GM10266 (cell line): Measurements from ENCODE around the gene CANT1.

ENCODE experiments used
- DNase-seq: peaks from one replicate; pipeline ENCODE4 v3.0.0; 2012; ENCODE audit errors: extremely low spot score
- TF ChIP-seq, protein P1 (sequence below): IDR thresholded peaks from 2 replicates; pipeline ENCODE4 v1.5.1; 2012; ENCODE audit warnings: mild to moderate bottlenecking, low read depth; ENCODE audit not compliant: control insufficient read depth, insufficient read depth; ENCODE audit errors: missing control alignments

CANT1 gene

DNA sequence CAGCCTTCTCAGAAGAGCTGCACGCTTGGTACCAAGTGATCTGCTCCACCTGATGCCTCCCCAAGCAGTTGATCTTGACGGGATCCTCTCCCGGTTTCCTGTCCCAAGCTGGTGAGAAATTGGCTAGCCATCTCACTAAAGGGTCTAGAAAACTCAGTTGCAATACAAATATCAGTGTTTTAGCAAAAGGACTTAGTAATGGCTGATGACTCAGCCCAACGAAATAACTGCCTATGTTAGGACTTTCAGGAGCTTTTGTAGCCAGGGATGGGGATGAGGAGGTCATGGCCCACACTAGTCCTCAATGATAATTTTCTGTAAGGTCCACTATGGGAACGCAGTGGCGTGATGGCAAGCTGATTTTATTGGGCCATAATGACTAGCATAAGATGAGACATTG, 41.7 kb upstream of the CANT1 start:
- no peak for DNase-seq
- TF ChIP-seq, protein P1, sequence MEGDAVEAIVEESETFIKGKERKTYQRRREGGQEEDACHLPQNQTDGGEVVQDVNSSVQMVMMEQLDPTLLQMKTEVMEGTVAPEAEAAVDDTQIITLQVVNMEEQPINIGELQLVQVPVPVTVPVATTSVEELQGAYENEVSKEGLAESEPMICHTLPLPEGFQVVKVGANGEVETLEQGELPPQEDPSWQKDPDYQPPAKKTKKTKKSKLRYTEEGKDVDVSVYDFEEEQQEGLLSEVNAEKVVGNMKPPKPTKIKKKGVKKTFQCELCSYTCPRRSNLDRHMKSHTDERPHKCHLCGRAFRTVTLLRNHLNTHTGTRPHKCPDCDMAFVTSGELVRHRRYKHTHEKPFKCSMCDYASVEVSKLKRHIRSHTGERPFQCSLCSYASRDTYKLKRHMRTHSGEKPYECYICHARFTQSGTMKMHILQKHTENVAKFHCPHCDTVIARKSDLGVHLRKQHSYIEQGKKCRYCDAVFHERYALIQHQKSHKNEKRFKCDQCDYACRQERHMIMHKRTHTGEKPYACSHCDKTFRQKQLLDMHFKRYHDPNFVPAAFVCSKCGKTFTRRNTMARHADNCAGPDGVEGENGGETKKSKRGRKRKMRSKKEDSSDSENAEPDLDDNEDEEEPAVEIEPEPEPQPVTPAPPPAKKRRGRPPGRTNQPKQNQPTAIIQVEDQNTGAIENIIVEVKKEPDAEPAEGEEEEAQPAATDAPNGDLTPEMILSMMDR, result no peak

DNA sequence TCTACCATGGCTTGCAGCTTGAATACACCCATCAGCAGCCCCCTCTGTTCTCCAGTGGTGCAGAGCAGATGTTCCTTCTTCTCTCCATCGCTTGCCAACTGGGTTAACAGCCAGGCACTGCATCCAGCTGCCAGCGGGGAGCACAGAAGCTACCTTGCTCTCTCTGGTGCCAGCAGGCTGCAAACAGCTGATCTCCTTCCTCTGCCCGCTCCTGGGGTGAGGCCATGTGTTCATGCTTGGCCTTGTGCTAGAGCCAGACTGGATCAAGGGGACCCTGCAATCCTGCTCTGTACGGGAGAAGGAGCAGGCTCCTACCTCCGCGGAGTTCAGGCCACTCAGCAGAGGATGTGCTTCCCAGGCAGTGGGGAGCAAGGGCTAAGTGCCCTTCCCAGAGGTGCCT, 41.0 kb upstream of the CANT1 start:
- TF ChIP-seq, protein P1, result no peak

DNA sequence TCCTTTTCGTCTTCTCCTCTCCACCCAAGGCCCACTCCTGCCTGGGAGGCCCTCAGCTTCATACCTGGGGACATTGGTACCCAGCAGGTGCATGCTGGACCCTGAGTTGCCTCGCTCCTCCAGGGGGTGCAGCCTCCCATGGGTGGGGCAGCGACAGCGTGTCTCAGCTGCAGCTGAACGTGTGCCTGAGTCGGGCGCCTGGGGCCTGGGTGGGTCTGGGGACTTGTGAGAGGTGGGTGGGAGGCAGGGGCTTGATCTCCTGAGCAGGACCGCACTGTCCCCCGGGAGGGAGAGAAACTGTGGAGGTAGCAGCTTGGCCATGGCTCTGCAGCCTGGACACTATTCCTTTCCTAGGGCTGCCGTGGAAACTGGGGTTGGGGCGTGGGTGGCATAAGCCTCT, 40.3 kb upstream of the CANT1 start:
- TF ChIP-seq, protein P1, result no peak
- no peak for DNase-seq

More for the DNA sequence above, 41.0 kb upstream of the CANT1 start:
- no peak for DNase-seq

DNA sequence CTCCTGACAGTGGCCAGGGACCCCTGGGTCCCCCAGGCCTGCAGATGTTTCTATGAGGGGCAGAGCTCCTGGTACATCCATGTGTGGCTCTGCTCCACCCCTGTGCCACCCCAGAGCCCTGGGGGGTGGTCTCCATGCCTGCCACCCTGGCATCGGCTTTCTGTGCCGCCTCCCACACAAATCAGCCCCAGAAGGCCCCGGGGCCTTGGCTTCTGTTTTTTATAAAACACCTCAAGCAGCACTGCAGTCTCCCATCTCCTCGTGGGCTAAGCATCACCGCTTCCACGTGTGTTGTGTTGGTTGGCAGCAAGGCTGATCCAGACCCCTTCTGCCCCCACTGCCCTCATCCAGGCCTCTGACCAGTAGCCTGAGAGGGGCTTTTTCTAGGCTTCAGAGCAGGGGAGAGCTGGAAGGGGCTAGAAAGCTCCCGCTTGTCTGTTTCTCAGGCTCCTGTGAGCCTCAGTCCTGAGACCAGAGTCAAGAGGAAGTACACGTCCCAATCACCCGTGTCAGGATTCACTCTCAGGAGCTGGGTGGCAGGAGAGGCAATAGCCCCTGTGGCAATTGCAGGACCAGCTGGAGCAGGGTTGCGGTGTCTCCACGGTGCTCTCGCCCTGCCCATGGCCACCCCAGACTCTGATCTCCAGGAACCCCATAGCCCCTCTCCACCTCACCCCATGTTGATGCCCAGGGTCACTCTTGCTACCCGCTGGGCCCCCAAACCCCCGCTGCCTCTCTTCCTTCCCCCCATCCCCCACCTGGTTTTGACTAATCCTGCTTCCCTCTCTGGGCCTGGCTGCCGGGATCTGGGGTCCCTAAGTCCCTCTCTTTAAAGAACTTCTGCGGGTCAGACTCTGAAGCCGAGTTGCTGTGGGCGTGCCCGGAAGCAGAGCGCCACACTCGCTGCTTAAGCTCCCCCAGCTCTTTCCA, 39.5 kb upstream of the CANT1 start:
- no peak for DNase-seq
- TF ChIP-seq, protein P1, result no peak

DNA sequence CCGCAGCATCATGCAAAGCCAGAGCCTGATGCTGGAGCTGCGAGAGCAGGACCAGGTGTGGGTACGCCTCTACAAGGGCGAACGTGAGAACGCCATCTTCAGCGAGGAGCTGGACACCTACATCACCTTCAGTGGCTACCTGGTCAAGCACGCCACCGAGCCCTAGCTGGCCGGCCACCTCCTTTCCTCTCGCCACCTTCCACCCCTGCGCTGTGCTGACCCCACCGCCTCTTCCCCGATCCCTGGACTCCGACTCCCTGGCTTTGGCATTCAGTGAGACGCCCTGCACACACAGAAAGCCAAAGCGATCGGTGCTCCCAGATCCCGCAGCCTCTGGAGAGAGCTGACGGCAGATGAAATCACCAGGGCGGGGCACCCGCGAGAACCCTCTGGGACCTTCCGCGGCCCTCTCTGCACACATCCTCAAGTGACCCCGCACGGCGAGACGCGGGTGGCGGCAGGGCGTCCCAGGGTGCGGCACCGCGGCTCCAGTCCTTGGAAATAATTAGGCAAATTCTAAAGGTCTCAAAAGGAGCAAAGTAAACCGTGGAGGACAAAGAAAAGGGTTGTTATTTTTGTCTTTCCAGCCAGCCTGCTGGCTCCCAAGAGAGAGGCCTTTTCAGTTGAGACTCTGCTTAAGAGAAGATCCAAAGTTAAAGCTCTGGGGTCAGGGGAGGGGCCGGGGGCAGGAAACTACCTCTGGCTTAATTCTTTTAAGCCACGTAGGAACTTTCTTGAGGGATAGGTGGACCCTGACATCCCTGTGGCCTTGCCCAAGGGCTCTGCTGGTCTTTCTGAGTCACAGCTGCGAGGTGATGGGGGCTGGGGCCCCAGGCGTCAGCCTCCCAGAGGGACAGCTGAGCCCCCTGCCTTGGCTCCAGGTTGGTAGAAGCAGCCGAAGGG, 38.6 kb upstream of the CANT1 start:
- TF ChIP-seq, protein P1, result no peak

DNA sequence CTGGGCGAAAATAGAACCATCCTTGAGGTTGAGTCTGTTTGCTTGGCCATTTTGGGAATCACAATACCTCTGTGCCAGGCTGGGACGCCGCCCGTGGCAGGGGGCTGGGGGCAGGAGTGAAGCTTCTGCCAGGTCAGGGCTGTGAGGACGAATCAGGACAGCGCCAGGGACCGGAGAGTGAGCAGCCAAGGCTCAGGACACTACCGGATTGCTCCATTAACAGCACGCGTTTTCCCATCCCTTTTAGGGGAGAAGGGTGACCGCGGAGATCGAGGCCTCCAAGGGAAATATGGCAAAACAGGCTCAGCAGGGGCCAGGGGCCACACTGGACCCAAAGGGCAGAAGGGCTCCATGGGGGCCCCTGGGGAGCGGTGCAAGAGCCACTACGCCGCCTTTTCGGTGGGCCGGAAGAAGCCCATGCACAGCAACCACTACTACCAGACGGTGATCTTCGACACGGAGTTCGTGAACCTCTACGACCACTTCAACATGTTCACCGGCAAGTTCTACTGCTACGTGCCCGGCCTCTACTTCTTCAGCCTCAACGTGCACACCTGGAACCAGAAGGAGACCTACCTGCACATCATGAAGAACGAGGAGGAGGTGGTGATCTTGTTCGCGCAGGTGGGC, 37.8 kb upstream of the CANT1 start:
- TF ChIP-seq, protein P1, result no peak
- DNase-seq, result no peak

More for the DNA sequence above, 38.6 kb upstream of the CANT1 start:
- no peak for DNase-seq
